ENCODE results near the gene OVOL3. TPM values are rescaled to one million over a fixed set of nuclear protein-coding genes. Genes with fewer than 3 reads are reported as not detected.

The OVOL3 gene
- total and polyA plus RNA-seq, 9 donors: not detected

DNA sequence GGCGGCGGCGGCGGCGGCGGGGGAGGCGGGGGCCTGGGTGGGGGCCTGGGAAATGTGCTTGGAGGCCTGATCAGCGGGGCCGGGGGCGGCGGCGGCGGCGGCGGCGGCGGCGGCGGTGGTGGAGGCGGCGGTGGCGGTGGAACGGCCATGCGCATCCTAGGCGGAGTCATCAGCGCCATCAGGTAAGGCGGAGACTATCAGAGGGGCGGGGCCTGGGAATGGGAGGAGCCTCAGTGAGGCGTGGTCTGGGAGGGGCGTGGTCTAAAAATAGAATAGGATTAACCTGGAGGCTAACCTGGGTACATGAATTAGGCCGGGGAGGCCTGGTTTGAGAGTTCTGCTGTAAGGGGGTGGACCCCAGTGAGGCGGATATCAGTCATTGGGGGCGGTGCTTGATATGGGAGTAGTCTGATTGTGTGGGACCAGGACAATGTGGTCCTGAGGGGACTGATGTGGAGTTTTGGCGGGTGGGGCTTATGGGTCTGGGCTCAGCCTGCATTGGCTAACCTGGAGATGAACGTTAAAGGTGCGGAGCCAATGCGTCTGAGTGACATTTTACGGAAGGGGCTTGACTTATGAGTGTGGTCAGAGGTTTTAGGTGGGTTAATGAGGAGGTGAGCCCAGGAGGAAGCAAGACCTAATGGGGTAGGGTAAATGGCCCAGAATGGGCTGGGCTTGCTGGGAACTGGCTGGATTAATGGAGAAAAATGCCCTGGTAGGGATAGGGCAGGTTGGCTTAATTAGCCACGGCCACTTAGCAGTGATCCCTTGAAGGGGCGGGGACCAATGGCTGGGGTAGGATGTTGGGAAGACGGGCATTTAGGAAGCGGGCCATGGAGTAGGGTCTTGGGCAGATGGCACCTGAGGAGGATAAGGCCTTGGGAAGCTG lies 30.3 kb downstream of the OVOL3 start:
- WGBS, 3 donors: 21 to 42% (median 21%) methylated on average over 19 to 42 of the region's 42 CpGs
- peak overlapping the region; percentile 94 for H3K4me3 ChIP-seq
- DNase-seq: peak; percentile 87 to 94 (median 92)
- H3K36me3 ChIP-seq: no peaks in the 10 kb centered on the region
- intact Hi-C loops (cut with DNase I): no loop called here
- no peaks in the 10 kb centered on the region for H3K9me3 ChIP-seq
- H3K4me1 ChIP-seq (ENCODE audit: insufficient read depth): peaks cover 6% of the 10 kb centered on the region
- H3K27me3 ChIP-seq: no peaks in the 10 kb centered on the region
- H3K27ac ChIP-seq: peak overlapping the region; percentile 89 to 96
- TF ChIP-seq POLR2A (IDR thresholded peaks at IDR 0.05) (peak; percentile 59), EP300 (IDR thresholded peaks at IDR 0.05) (no peak)

- H3K36me3 ChIP-seq: no peaks in the 10 kb centered on the region
- peak in 1 of 5 donors; percentile 43 for DNase-seq
- TF ChIP-seq POLR2A (IDR thresholded peaks at IDR 0.05) (no peak), CTCF (IDR thresholded peaks at IDR 0.05) (no peak), EP300 (IDR thresholded peaks at IDR 0.05) (no peak)
- intact Hi-C loops (cut with DNase I): no loop called here
- no peaks in the 10 kb centered on the region for H3K27me3 ChIP-seq
- H3K4me3 ChIP-seq: no peak overlapping the region
- peaks cover 6% of the 10 kb centered on the region for H3K4me1 ChIP-seq (ENCODE audit: insufficient read depth)
- WGBS, 3 donors: 85 to 89% (median 88%) methylated on average over 14 of the region's 14 CpGs
- H3K9me3 ChIP-seq: no peaks in the 10 kb centered on the region
- no peak overlapping the region for H3K27ac ChIP-seq
Measured at GRCh38 chr19:36142046-36142445, 31.1 kb downstream of the OVOL3 start.

DNA sequence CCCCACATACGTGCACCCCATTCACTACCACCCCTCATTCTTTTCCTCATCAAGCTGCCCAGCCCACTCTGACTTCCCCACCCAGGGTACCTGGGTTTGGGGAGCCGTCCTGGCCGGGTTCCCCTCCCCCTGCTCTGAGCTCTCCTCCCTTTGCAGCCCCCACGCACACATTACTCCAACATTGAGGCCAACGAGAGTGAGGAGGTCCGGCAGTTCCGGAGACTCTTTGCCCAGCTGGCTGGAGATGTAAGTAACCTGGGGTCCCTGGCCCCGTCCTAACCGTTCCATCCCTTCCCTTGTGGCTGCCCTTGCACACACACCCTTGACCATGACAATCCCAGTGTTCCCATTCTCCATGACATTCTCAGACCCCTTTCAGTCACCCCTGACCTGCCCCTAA lies 31.6 kb downstream of the OVOL3 start:
- TF ChIP-seq POLR2A (IDR thresholded peaks at IDR 0.05): no peak
- TF ChIP-seq CTCF (IDR thresholded peaks at IDR 0.05): no peak
- no peak for TF ChIP-seq EP300 (IDR thresholded peaks at IDR 0.05)
- Histone ChIP-seq H3K4me1 (ENCODE audit: insufficient read depth) (peaks cover 6% of the 10 kb centered on the region), H3K9me3 (no peaks in the 10 kb centered on the region), H3K27me3 (no peaks in the 10 kb centered on the region), H3K4me3 (no peak overlapping the region), H3K36me3 (no peaks in the 10 kb centered on the region), H3K27ac (no peak overlapping the region)
- WGBS, 3 donors: 71 to 77% (median 74%) methylated on average over 9 of the region's 9 CpGs
- intact Hi-C loops (cut with DNase I): no loop called here
- no peak for DNase-seq

GRCh38 chr19:36144624-36145023 lies 33.7 kb downstream of the OVOL3 start:
- Histone ChIP-seq H3K27ac (no peak overlapping the region), H3K9me3 (no peaks in the 10 kb centered on the region), H3K36me3 (no peaks in the 10 kb centered on the region), H3K4me3 (no peak overlapping the region), H3K27me3 (no peaks in the 10 kb centered on the region), H3K4me1 (ENCODE audit: insufficient read depth) (peaks cover 6% of the 10 kb centered on the region)
- 94 to 98% (median 97%) methylated on average over 6 of the region's 6 CpGs for WGBS, 3 donors
- DNase-seq: no peak
- intact Hi-C loops (cut with DNase I): no loop called here
- TF ChIP-seq POLR2A (IDR thresholded peaks at IDR 0.05) (no peak), CTCF (IDR thresholded peaks at IDR 0.05) (no peak)
